ENCODE measurements around the gene KIF1B. TPM values are rescaled to one million over a fixed set of nuclear protein-coding genes. Genes with fewer than 3 reads are reported as not detected.

Gene KIF1B
- total RNA-seq, 6 donors from 2014 or later = 29.4 to 67.1 (median 42.0) TPM

DNA sequence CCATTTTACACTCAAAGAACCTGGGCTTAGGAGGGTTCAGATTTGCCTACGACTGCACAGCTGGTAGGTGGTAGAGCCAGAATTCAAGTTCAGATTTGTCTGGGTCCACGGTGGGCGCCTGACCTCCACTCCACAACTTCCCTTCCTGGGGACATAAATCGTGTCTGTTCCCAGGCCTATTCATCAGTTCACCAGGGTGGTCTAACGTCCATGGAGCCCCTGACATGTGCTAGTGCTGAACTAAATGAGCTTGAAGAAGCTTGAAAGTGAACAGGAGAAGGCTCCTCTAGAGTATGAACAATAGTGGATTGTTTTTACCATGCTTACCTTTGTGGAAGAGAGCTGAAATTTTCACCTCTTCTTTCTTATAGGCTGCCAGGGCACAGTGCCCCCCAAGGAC is 32.5 kb upstream of the KIF1B start:
- H3K27me3 ChIP-seq = no peaks in the 10 kb centered on the region
- H3K36me3 ChIP-seq = peaks cover 9 to 58% (median 35%) of the 10 kb centered on the region in 4 donors
- ATAC-seq (ENCODE audit: low FRiP score in 2 of 2) (no peak), DNase-seq (no peak)
- no peak overlapping the region for H3K27ac ChIP-seq
- WGBS, 2 donors = 74 to 76% methylated on average over 5 of the region's 5 CpGs
- H3K4me1 ChIP-seq = no peaks in the 10 kb centered on the region
- H3K4me3 ChIP-seq = no peak overlapping the region
- TF ChIP-seq, protein P1, sequence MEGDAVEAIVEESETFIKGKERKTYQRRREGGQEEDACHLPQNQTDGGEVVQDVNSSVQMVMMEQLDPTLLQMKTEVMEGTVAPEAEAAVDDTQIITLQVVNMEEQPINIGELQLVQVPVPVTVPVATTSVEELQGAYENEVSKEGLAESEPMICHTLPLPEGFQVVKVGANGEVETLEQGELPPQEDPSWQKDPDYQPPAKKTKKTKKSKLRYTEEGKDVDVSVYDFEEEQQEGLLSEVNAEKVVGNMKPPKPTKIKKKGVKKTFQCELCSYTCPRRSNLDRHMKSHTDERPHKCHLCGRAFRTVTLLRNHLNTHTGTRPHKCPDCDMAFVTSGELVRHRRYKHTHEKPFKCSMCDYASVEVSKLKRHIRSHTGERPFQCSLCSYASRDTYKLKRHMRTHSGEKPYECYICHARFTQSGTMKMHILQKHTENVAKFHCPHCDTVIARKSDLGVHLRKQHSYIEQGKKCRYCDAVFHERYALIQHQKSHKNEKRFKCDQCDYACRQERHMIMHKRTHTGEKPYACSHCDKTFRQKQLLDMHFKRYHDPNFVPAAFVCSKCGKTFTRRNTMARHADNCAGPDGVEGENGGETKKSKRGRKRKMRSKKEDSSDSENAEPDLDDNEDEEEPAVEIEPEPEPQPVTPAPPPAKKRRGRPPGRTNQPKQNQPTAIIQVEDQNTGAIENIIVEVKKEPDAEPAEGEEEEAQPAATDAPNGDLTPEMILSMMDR (IDR thresholded peaks at IDR 0.05) = no peak
- TF ChIP-seq EP300 (IDR thresholded peaks at IDR 0.05) = no peak
- no peak for TF ChIP-seq POLR2A (IDR thresholded peaks at IDR 0.05)
- no peak for TF ChIP-seq POLR2AphosphoS5 (IDR thresholded peaks at IDR 0.05)
- H3K9me3 ChIP-seq = no peaks in the 10 kb centered on the region

DNA sequence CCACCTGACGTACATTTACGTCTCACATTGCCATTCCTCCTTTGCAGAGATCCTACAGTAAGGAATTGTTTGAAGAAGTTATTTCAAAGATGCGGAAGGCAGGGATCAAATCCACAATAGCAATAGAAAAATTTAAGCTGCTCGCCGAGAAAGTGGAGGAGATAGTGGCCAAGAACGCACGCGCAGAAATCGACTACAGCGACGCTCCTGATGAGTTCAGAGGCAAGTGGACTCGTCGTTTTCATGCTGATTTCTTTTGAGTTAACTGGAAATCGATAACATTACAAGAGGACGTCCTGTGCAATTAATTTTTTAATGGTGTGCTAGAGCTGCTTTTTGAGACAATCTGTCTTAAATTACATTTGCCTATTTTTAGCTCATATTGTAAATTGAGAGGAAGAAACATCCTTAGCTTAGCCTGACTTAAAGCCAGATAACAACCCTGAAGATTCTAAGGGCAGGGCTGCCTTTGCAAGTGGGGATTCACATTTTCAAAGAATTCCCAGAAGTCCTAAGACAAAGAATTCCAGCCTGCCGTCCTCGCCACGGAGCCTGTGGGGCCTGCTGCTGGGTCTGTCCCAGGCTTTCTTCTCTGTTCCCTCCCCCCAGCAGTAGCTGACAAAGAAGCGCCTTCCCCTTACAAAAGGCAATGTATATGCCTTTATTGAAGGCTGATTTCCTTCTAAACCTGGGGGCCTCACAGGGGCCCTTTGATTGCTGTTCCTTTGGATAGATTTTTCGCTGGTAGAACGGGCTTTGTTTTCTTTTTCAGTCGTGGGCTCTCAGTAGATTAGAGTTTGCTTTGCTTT is 31.6 kb upstream of the KIF1B start:
- Histone ChIP-seq H3K4me3 (no peak overlapping the region), H3K9me3 (no peaks in the 10 kb centered on the region), H3K27ac (no peak overlapping the region), H3K4me1 (no peaks in the 10 kb centered on the region), H3K27me3 (no peaks in the 10 kb centered on the region), H3K36me3 (peaks cover 9 to 49% (median 29%) of the 10 kb centered on the region in 4 donors)
- 92 to 93% methylated on average over 22 of the region's 22 CpGs for WGBS, 2 donors
- no peak for DNase-seq
- TF ChIP-seq EP300 (IDR thresholded peaks at IDR 0.05) (no peak), POLR2AphosphoS5 (IDR thresholded peaks at IDR 0.05) (no peak), POLR2A (IDR thresholded peaks at IDR 0.05) (no peak)
- TF ChIP-seq, protein P1 (IDR thresholded peaks at IDR 0.05) = no peak
- ATAC-seq (ENCODE audit: low FRiP score in 2 of 2) = no peak

GRCh38 chr1:10179406-10180091 is 30.8 kb upstream of the KIF1B start:
- DNase-seq = peak in 1 of 2 donors; percentile 50
- no peak overlapping the region for H3K4me3 ChIP-seq
- 87 to 93% methylated on average over 23 of the region's 23 CpGs for WGBS, 2 donors
- no peak overlapping the region for H3K27ac ChIP-seq
- H3K36me3 ChIP-seq = peaks cover 9 to 49% (median 27%) of the 10 kb centered on the region in 4 donors
- ATAC-seq (ENCODE audit: low FRiP score in 2 of 2) = no peak
- no peak for TF ChIP-seq EP300 (IDR thresholded peaks at IDR 0.05)
- no peak for TF ChIP-seq POLR2A (IDR thresholded peaks at IDR 0.05)
- TF ChIP-seq POLR2AphosphoS5 (IDR thresholded peaks at IDR 0.05) = no peak
- TF ChIP-seq, protein P1 (IDR thresholded peaks at IDR 0.05) = no peak
- no peaks in the 10 kb centered on the region for H3K9me3 ChIP-seq
- H3K4me1 ChIP-seq = no peaks in the 10 kb centered on the region
- H3K27me3 ChIP-seq = no peaks in the 10 kb centered on the region

DNA sequence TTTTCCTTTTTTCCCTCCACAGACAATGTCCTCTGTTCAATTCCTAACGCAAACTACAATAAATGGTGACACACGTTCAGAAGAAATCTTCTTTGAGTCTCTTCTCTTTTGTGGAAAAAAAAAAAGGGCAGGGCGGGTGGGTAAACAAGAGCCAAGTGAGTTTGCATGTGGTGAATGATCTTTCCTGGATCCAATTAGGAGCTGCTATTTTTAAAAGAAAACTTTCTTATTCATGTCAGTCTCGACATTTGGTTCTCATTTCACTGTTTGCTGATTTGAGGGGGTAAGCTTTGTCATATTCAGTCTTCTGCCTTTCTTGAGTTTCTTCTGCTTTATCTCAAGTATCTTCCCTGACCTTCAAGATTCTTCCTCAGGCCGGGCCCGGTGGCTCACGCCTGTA is 29.2 kb upstream of the KIF1B start:
- TF ChIP-seq, protein P1 (IDR thresholded peaks at IDR 0.05) = no peak
- no peak for TF ChIP-seq POLR2A (IDR thresholded peaks at IDR 0.05)
- TF ChIP-seq POLR2AphosphoS5 (IDR thresholded peaks at IDR 0.05) = no peak
- TF ChIP-seq EP300 (IDR thresholded peaks at IDR 0.05) = no peak
- Histone ChIP-seq H3K36me3 (peaks cover 6 to 43% (median 25%) of the 10 kb centered on the region in 4 donors), H3K27me3 (no peaks in the 10 kb centered on the region), H3K27ac (no peak overlapping the region), H3K4me1 (no peaks in the 10 kb centered on the region), H3K9me3 (no peaks in the 10 kb centered on the region), H3K4me3 (no peak overlapping the region)
- 90% methylated on average over 7 of the region's 7 CpGs for WGBS, 2 donors
- ATAC-seq (ENCODE audit: low FRiP score in 2 of 2) (no peak), DNase-seq (no peak)

All from upper lobe of left lung (tissue), 6 donors.